OCI-LY7 (cell line): ENCODE measurements around the gene CPTP. TPM values are rescaled to one million over a fixed set of nuclear protein-coding genes. Genes with fewer than 3 reads are reported as not detected.

Experiments
- BruUV-seq: library from RNA; stranded (reverse); fragments of 400-500 nt; replicated peaks from 2 replicates; lab custom pipeline; 2021; lab: Mats Ljungman, UMichigan
- CTCF ChIA-PET: fragments of 300-600 bp; sonication (Branson Sonifier 250); formaldehyde crosslinking; loops from one replicate; lab custom pipeline; 2022; ENCODE audit warnings: antibody characterized with exemption; ENCODE audit not compliant: unreplicated experiment; lab: Charles Lee
- POLR2A ChIA-PET: fragments of 300-600 bp; sonication (Branson Sonifier 250); formaldehyde crosslinking; loops from one replicate; lab custom pipeline; 2022; ENCODE audit warnings: antibody characterized with exemption; lab: Charles Lee
- DNase-seq: peaks from one replicate; pipeline ENCODE4 v3.0.0-alpha.2; 2015; ENCODE audit warnings: low spot score
- H2AFZ ChIP-seq: fragments of 200-600 bp; sonication (generic), shearing (Covaris generic); 2 replicates; pipeline ENCODE4 v1.6.1; 2014; ENCODE audit warnings: mild to moderate bottlenecking, antibody characterized with exemption, low read length, moderate library complexity
- H3K27ac ChIP-seq: fragments of 200-600 bp; sonication (generic); 2 replicates; pipeline ENCODE4 v1.5.1; 2014; ENCODE audit warnings: mixed run types, low read depth, mild to moderate bottlenecking, moderate library complexity, low read length, inconsistent platforms; ENCODE audit not compliant: poor library complexity, severe bottlenecking
- H3K36me3 ChIP-seq: fragments of 200-600 bp; sonication (generic); 2 replicates; pipeline ENCODE4 v1.6.1; 2014; ENCODE audit warnings: mild to moderate bottlenecking, antibody characterized with exemption, low read length, moderate library complexity, mixed read lengths; ENCODE audit not compliant: insufficient read depth
- H3K4me1 ChIP-seq: fragments of 200-600 bp; sonication (generic); 2 replicates; pipeline ENCODE4 v1.5.1; 2014; ENCODE audit warnings: mild to moderate bottlenecking, low read length; ENCODE audit not compliant: insufficient read depth, poor library complexity, severe bottlenecking
- H3K4me2 ChIP-seq: fragments of 200-600 bp; sonication (generic); 2 replicates; pipeline ENCODE4 v1.6.1; 2014; ENCODE audit warnings: mild to moderate bottlenecking, low read length
- H3K4me3 ChIP-seq: fragments of 200-600 bp; sonication (generic); 2 replicates; pipeline ENCODE4 v1.5.1; 2014; ENCODE audit warnings: mild to moderate bottlenecking, low read depth, low read length; ENCODE audit not compliant: poor library complexity, severe bottlenecking
- H3K79me2 ChIP-seq: fragments of 200-600 bp; sonication (generic); 2 replicates; pipeline ENCODE4 v1.6.1; 2016; ENCODE audit warnings: low read depth, mild to moderate bottlenecking, low read length, moderate library complexity, mixed read lengths; ENCODE audit not compliant: insufficient read depth
- H3K9me2 ChIP-seq: fragments of 200-600 bp; sonication (generic); 2 replicates; pipeline ENCODE4 v1.6.1; 2016; ENCODE audit warnings: mild to moderate bottlenecking, low read length, mixed read lengths; ENCODE audit not compliant: insufficient read depth
- H3K9me3 ChIP-seq: fragments of 200-600 bp; sonication (generic); 2 replicates; pipeline ENCODE4 v1.6.1; 2014; ENCODE audit warnings: mild to moderate bottlenecking, mixed run types, low read length, mixed read lengths
- H4K20me1 ChIP-seq: fragments of 200-600 bp; sonication (generic); 2 replicates; pipeline ENCODE4 v1.6.1; 2014; ENCODE audit warnings: mild to moderate bottlenecking, antibody characterized with exemption, low read length, moderate library complexity, mixed read lengths; ENCODE audit not compliant: insufficient read depth
- EZH2phosphoT487 ChIP-seq: fragments of 200-600 bp; sonication (generic); IDR thresholded peaks from 2 replicates; pipeline ENCODE4 v1.6.1; 2018; ENCODE audit warnings: low read depth, borderline replicate concordance, mild to moderate bottlenecking, mixed run types, antibody characterized with exemption, low read length, moderate library complexity, mixed read lengths
- intact Hi-C: fragments of 100-400 bp; cut with micrococcal nuclease; formaldehyde crosslinking; loops from one replicate; pipeline ENCODE4 v1.10.0; 2022; ENCODE audit not compliant: unreplicated experiment
- total RNA-seq, 2 experiments: library from RNA; depleted of rRNA in 1 of 2; stranded (reverse); fragments of >200 nt in 1 of 2; shearing (Covaris generic) in 1 of 2; gene quantifications; 2 replicates each; pipeline ENCODE4 v1.2.3, GENCODE V29; 2014 to 2022
- TF ChIP-seq, protein P1 (sequence below): fragments of 200-600 bp; sonication (generic); conservative IDR thresholded peaks from 2 replicates; pipeline ENCODE4 v1.5.1; 2014; ENCODE audit warnings: mild to moderate bottlenecking, antibody characterized with exemption, low read length, moderate library complexity, mixed read lengths

The CPTP gene
- total RNA-seq, 2 experiments from 2014 or later: 16.6 to 20.6 TPM

DNA sequence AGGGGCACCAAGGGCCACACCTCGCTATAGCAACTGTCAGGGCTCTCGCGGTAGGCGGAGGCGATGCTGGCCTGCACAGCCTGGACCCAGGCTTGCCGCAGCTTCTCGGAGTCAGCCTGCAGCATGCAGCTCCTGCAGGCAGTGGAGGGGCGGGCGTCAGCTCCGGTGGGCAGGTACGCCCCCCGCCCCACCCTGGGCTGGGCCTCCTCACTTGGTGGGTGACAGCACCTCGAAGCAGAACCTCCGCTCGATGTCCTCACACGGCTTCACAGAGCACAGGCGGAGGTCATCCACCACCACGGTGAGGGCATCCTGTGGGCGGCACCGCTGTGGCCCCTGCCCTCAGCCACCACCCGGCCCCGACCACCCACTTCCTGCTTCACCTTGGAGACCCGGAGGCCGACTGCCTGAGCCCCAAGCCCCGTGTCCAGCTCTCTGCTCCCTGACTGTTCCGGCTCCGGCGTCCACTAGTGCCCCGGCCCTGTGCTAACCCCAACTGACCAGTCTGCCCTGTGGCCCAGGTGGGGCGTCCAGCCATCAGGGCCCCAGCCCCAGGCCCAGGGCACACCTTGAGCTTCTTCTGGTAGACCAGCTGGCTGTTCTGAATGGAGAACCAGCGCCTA, 26.7 kb upstream of the CPTP start:
- no peak for DNase-seq
- intact Hi-C loops: no loop called here
- no peaks in the 10 kb centered on the region for H3K36me3 ChIP-seq
- H3K79me2 ChIP-seq: no peaks in the 10 kb centered on the region
- H3K4me3 ChIP-seq: no peak overlapping the region
- H4K20me1 ChIP-seq: no peaks in the 10 kb centered on the region
- POLR2A ChIA-PET: no interaction called here
- H2AFZ ChIP-seq: no peak overlapping the region
- no peak overlapping the region for H3K4me2 ChIP-seq
- CTCF ChIA-PET: no interaction called here
- H3K9me2 ChIP-seq: no peaks in the 10 kb centered on the region
- no peak overlapping the region for H3K27ac ChIP-seq
- H3K9me3 ChIP-seq: no peaks in the 10 kb centered on the region
- H3K4me1 ChIP-seq: no peaks in the 10 kb centered on the region
- no peak for TF ChIP-seq EZH2phosphoT487
- TF ChIP-seq, protein P1, sequence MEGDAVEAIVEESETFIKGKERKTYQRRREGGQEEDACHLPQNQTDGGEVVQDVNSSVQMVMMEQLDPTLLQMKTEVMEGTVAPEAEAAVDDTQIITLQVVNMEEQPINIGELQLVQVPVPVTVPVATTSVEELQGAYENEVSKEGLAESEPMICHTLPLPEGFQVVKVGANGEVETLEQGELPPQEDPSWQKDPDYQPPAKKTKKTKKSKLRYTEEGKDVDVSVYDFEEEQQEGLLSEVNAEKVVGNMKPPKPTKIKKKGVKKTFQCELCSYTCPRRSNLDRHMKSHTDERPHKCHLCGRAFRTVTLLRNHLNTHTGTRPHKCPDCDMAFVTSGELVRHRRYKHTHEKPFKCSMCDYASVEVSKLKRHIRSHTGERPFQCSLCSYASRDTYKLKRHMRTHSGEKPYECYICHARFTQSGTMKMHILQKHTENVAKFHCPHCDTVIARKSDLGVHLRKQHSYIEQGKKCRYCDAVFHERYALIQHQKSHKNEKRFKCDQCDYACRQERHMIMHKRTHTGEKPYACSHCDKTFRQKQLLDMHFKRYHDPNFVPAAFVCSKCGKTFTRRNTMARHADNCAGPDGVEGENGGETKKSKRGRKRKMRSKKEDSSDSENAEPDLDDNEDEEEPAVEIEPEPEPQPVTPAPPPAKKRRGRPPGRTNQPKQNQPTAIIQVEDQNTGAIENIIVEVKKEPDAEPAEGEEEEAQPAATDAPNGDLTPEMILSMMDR: no peak
- no TSS peak for BruUV-seq

DNA sequence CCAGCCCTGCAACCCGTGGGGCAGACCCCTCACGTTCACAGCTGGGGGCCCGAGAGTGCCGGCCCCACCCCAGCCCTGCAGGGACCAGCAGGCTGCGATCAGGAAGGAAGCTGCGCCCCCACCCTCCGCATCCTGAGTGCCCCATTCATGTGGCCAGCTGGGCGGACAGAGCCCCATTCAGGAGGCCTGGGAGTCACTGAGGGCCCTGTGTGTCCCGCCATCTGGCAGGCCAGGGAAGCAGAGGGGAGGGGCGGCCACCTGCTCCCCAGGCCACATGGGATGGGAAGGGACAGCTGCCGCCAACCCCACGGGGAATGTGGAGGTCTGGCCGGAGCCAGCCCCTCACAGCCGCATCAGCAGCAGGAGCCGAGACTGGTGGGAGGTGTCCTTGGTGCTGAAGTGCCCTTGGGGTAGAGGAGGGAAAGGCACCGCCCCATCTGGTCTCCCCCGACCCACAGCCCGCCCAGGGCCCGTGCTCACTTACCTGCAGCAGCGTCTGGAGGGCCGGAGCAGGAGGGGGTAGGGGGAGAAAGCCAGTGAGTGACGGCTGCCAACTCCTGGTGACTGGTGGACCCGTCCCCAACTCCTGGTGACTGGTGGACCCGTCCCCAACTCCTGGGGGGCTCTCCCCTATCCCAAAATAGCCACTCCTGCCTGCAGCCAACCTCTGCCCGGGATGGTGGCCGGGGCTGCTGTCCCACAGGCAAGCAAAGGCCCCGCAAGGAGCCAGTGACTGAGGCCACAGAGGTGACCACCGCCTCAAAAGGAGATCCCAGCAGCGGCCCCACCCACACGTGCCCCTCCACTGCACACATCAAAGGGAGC, 25.5 kb upstream of the CPTP start:
- CTCF ChIA-PET: no interaction called here
- no peak overlapping the region for H2AFZ ChIP-seq
- H4K20me1 ChIP-seq: no peaks in the 10 kb centered on the region
- no peak for TF ChIP-seq EZH2phosphoT487
- TF ChIP-seq, protein P1: no peak
- DNase-seq: no peak
- POLR2A ChIA-PET: no interaction called here
- no peaks in the 10 kb centered on the region for H3K9me3 ChIP-seq
- H3K4me2 ChIP-seq: no peak overlapping the region
- BruUV-seq: no TSS peak
- H3K36me3 ChIP-seq: no peaks in the 10 kb centered on the region
- no peaks in the 10 kb centered on the region for H3K79me2 ChIP-seq
- H3K9me2 ChIP-seq: no peaks in the 10 kb centered on the region
- no peak overlapping the region for H3K4me3 ChIP-seq
- H3K27ac ChIP-seq: no peak overlapping the region
- intact Hi-C loops: no loop called here
- no peaks in the 10 kb centered on the region for H3K4me1 ChIP-seq
